ENCODE results near the gene LYRM4.

The LYRM4 gene

GRCh38 chr6:5127106-5127687 is 133.6 kb downstream of the LYRM4 start:
- H3K4me3 ChIP-seq (ENCODE audit: low read length) = no peak overlapping the region
- no peak for DNase-seq (ENCODE audit: low read depth)
- TF ChIP-seq CTCF (conservative IDR thresholded peaks at IDR 0.05; ENCODE audit: low read depth, low read length) = no peak

GRCh38 chr6:5126214-5126613 is 134.5 kb downstream of the LYRM4 start:
- DNase-seq (ENCODE audit: low read depth) = no peak
- no peak overlapping the region for H3K4me3 ChIP-seq (ENCODE audit: low read length)
- TF ChIP-seq CTCF (conservative IDR thresholded peaks at IDR 0.05; ENCODE audit: low read depth, low read length) = no peak

- no peak for DNase-seq (ENCODE audit: low read depth)
- TF ChIP-seq CTCF (conservative IDR thresholded peaks at IDR 0.05; ENCODE audit: low read depth, low read length) = no peak
- H3K4me3 ChIP-seq (ENCODE audit: low read length) = no peak overlapping the region
These were observed 135.4 kb downstream of the LYRM4 start for GRCh38 chr6:5125152-5126006.

- no peak for TF ChIP-seq CTCF (conservative IDR thresholded peaks at IDR 0.05; ENCODE audit: low read depth, low read length)
- H3K4me3 ChIP-seq (ENCODE audit: low read length) = no peak overlapping the region
- no peak for DNase-seq (ENCODE audit: low read depth)
These were observed 136.2 kb downstream of the LYRM4 start for GRCh38 chr6:5124526-5124925.

GRCh38 chr6:5123296-5124143 is 137.2 kb downstream of the LYRM4 start:
- H3K4me3 ChIP-seq (ENCODE audit: low read length) = no peak overlapping the region
- DNase-seq (ENCODE audit: low read depth) = no peak
- no peak for TF ChIP-seq CTCF (conservative IDR thresholded peaks at IDR 0.05; ENCODE audit: low read depth, low read length)

GRCh38 chr6:5122504-5123112 is 138.1 kb downstream of the LYRM4 start:
- no peak overlapping the region for H3K4me3 ChIP-seq (ENCODE audit: low read length)
- TF ChIP-seq CTCF (conservative IDR thresholded peaks at IDR 0.05; ENCODE audit: low read depth, low read length) = no peak
- no peak for DNase-seq (ENCODE audit: low read depth)
